ENCODE measurements around the gene LRRC58. TPM values are rescaled to one million over a fixed set of nuclear protein-coding genes. Genes with fewer than 3 reads are reported as not detected.

The LRRC58 gene
- total and polyA plus RNA-seq, 12 donors: 2.9 to 12.1 (median 8.6) TPM

GRCh38 chr3:120357807-120358206 lies 8.7 kb upstream of the LRRC58 start:
- H3K4me1 ChIP-seq: no peaks in the 10 kb centered on the region
- no peak for DNase-seq
- ATAC-seq: no peak
- no peaks in the 10 kb centered on the region for H3K27me3 ChIP-seq
- H3K36me3 ChIP-seq: no peaks in the 10 kb centered on the region
- no peak overlapping the region for H3K27ac ChIP-seq
- intact Hi-C loops (cut with DNase I): loop anchor here in 1 of 10 donors (10.0 kb wide), 2 partner anchors 113 to 197 kb away; no protein-coding TSS in a partner anchor
- no peak overlapping the region for H3K4me3 ChIP-seq
- H3K9me3 ChIP-seq: no peaks in the 10 kb centered on the region
- TF ChIP-seq CTCF (IDR thresholded peaks at IDR 0.05): no peak

DNA sequence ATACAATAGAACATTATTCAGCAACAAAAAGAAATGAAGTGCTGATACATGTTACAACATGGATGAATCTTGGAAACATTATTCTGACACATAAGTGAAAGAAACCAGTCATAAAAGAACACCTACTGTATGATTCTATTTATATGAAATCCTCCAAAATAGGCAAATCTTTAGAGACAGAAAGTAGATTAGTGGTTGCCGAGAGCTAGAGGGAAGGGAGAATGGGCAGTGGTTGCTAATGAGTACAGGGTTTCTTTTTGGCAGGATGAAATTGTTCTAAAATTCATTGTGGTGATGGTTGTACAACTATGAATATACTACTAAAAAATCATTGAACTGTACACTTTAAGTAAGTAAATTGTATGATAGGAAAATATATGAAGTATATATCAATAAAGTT lies 6.3 kb upstream of the LRRC58 start:
- intact Hi-C loops (cut with DNase I): loop anchor here in 1 of 10 donors (10.0 kb wide), 2 partner anchors 111 to 199 kb away; no protein-coding TSS in a partner anchor
- no peak for TF ChIP-seq CTCF (IDR thresholded peaks at IDR 0.05)
- DNase-seq (no peak), ATAC-seq (no peak)
- Histone ChIP-seq H3K36me3 (no peaks in the 10 kb centered on the region), H3K9me3 (no peaks in the 10 kb centered on the region), H3K4me1 (peaks cover 0 to 9% (median 4%) of the 10 kb centered on the region in 9 donors), H3K4me3 (no peak overlapping the region), H3K27me3 (no peaks in the 10 kb centered on the region), H3K27ac (no peak overlapping the region)
- WGBS, 2 donors: 85 to 91% methylated on average over 1 of the region's 1 CpG

DNA sequence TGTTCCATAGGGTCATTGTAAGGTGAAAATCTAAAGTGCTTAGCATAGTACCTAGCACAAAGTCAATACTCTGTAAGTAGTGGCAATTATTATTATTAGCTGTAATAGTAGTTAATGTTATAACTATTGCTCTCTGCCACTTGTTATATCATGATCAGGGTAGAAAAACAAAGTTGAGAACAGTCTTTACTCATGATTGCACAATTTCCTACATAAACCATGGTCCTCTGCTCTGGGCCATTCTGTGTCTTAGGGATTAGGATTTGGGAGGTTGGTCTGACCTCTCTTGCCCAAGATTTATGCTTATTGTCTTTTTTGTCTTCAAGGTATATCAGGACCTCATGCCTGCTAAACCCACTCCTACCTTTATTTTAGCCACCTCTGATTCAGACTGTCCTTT lies 4.3 kb upstream of the LRRC58 start:
- Histone ChIP-seq H3K4me3 (no peak overlapping the region), H3K36me3 (no peaks in the 10 kb centered on the region), H3K27me3 (no peaks in the 10 kb centered on the region), H3K9me3 (no peaks in the 10 kb centered on the region), H3K27ac (no peak overlapping the region), H3K4me1 (peaks cover 0 to 20% (median 7%) of the 10 kb centered on the region in 9 donors)
- intact Hi-C loops (cut with DNase I): loop anchor here in 2 of 10 donors (5.0 to 10.0 kb wide), 3 partner anchors 64 to 201 kb away; no protein-coding TSS in a partner anchor
- ATAC-seq: no peak
- no peak for TF ChIP-seq CTCF (IDR thresholded peaks at IDR 0.05)
- DNase-seq: no peak

DNA sequence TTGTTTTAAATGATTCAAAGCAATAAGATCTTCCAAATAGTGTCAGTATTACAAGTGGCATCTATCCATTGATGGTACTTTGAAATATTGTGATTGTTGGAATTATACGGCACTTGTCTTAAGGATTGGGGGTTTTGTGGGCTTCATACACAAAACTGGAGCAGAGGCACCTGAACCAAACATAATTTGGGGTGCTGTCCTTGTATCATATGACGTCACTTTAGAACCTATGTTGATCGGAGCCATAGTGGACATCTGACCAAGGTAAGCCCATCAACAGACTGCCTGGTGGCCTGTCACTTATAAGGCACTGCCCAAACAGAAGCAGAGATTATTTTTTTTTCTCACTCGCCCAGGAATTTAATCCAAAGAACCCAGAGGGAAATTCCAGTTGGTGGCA lies 2.9 kb upstream of the LRRC58 start:
- intact Hi-C loops (cut with DNase I): loop anchor here in 2 of 10 donors (5.0 to 10.0 kb wide), 3 partner anchors 65 to 203 kb away; no protein-coding TSS in a partner anchor
- H3K27ac ChIP-seq: no peak overlapping the region
- 93 to 96% methylated on average over 4 of the region's 4 CpGs for WGBS, 2 donors

More for the DNA sequence above, 2.9 kb upstream of the LRRC58 start:
- H3K4me1 ChIP-seq: peaks cover 0 to 31% (median 13%) of the 10 kb centered on the region in 9 donors
- DNase-seq (no peak), ATAC-seq (no peak)
- H3K27me3 ChIP-seq: no peaks in the 10 kb centered on the region
- H3K4me3 ChIP-seq: no peak overlapping the region
- H3K36me3 ChIP-seq: no peaks in the 10 kb centered on the region
- TF ChIP-seq CTCF (IDR thresholded peaks at IDR 0.05): no peak
- H3K9me3 ChIP-seq: no peaks in the 10 kb centered on the region

Measured in heart right ventricle (tissue), 16 donors.